ENCODE results near the gene COMMD3.

- TF ChIP-seq POLR2A (IDR thresholded peaks at IDR 0.05): no peak
- TF ChIP-seq CTCF (IDR thresholded peaks at IDR 0.05): no peak
Measured at GRCh38 chr10:22369434-22370072, 53.4 kb downstream of the COMMD3 start.
